NCI-H2029 (cell line): ENCODE data around the gene AMOT.

Source experiments
- DNase-seq: peaks from one replicate; lab custom pipeline; 2025; lab: John Stamatoyannopoulos, UW

Gene AMOT

GRCh38 chrX:112738347-112739033 is 102.1 kb downstream of the AMOT start:
- no peak for DNase-seq

- DNase-seq: no peak
Measured at GRCh38 chrX:112736310-112736709, 104.3 kb downstream of the AMOT start.

GRCh38 chrX:112735147-112735546 is 105.5 kb downstream of the AMOT start:
- DNase-seq: no peak

GRCh38 chrX:112734290-112734689 is 106.3 kb downstream of the AMOT start:
- DNase-seq: no peak

- DNase-seq: no peak
Measured at GRCh38 chrX:112731793-112732192, 108.8 kb downstream of the AMOT start.
